GM23338 (cell line): ENCODE results near the gene SEC22A. TPM values are rescaled to one million over a fixed set of nuclear protein-coding genes. Genes with fewer than 3 reads are reported as not detected.
"Not testable (repeated sequence)": the region's sequence is repeated elsewhere in the genome, so short reads cannot be mapped to it uniquely, and the experiment has no call there.

Experiments
- ATAC-seq: fragments of 200-7000 bp; cut with Tn5 transposase; 3 replicates; pipeline ENCODE4 v1.9.1; 2020
- DNase-seq: peaks from one replicate; pipeline ENCODE4 v3.0.0-alpha.2; 2015; ENCODE audit warnings: low spot score
- H2AFZ ChIP-seq: fragments of 200-600 bp; sonication (generic); 2 replicates; pipeline ENCODE4 v1.8.0; 2016; ENCODE audit warnings: antibody characterized with exemption, mild to moderate bottlenecking, moderate library complexity
- H3F3A ChIP-seq: fragments of 200-600 bp; sonication (generic); replicated peaks from 2 replicates; pipeline ENCODE4 v1.8.0; 2017; ENCODE audit warnings: antibody characterized with exemption, mixed run types, low read depth
- H3K27ac ChIP-seq: fragments of 200-600 bp; sonication (generic); 2 replicates; pipeline ENCODE4 v1.6.1; 2016; ENCODE audit warnings: low read depth
- H3K27me3 ChIP-seq: fragments of 200-600 bp; sonication (generic); 2 replicates; pipeline ENCODE4 v1.8.0; 2016; ENCODE audit warnings: mild to moderate bottlenecking, mixed run types, moderate library complexity; ENCODE audit not compliant: insufficient read depth
- H3K36me3 ChIP-seq: fragments of 200-600 bp; sonication (generic); 2 replicates; pipeline ENCODE4 v1.8.0; 2016; ENCODE audit warnings: mild to moderate bottlenecking; ENCODE audit not compliant: insufficient read depth
- H3K4me1 ChIP-seq: fragments of 200-600 bp; sonication (generic); 2 replicates; pipeline ENCODE4 v1.8.0; 2016; ENCODE audit warnings: mild to moderate bottlenecking, moderate library complexity; ENCODE audit not compliant: insufficient read depth
- H3K4me2 ChIP-seq: fragments of 200-600 bp; sonication (generic); 2 replicates; pipeline ENCODE4 v1.7.1; 2017; ENCODE audit warnings: mixed run types
- H3K4me3 ChIP-seq: fragments of 200-600 bp; sonication (generic); 2 replicates; pipeline ENCODE4 v1.6.1; 2016; ENCODE audit warnings: mixed run types
- H3K79me2 ChIP-seq: fragments of 200-600 bp; sonication (generic); replicated peaks from 2 replicates; pipeline ENCODE4 v1.8.0; 2017; ENCODE audit warnings: mild to moderate bottlenecking; ENCODE audit not compliant: insufficient read depth
- H3K9me2 ChIP-seq: fragments of 200-600 bp; sonication (generic); 2 replicates; pipeline ENCODE4 v1.8.0; 2017; ENCODE audit not compliant: insufficient read depth
- H4K20me1 ChIP-seq: fragments of 200-600 bp; sonication (generic); replicated peaks from 2 replicates; pipeline ENCODE4 v1.8.0; 2017; ENCODE audit warnings: mild to moderate bottlenecking; ENCODE audit not compliant: insufficient read depth
- H3K27ac Mint-ChIP-seq: 2 replicates; pipeline ENCODE4 v1.8.0; 2020; ENCODE audit warnings: inconsistent platforms, mild to moderate bottlenecking, moderate library complexity, mixed read lengths
- H3K27me3 Mint-ChIP-seq: 3 replicates; pipeline ENCODE4 v1.8.0; 2022; ENCODE audit warnings: low read depth, mild to moderate bottlenecking, moderate library complexity, mixed read lengths, inconsistent platforms; ENCODE audit not compliant: insufficient read depth, poor library complexity
- H3K36me3 Mint-ChIP-seq: 3 replicates; pipeline ENCODE4 v1.8.0; 2021; ENCODE audit warnings: low read depth, mild to moderate bottlenecking, inconsistent platforms, moderate library complexity, mixed read lengths
- H3K4me1 Mint-ChIP-seq: 3 replicates; pipeline ENCODE4 v1.8.0; 2020; ENCODE audit warnings: mild to moderate bottlenecking, inconsistent platforms, mixed read lengths
- H3K4me3 Mint-ChIP-seq: 3 replicates; pipeline ENCODE4 v1.8.0; 2021; ENCODE audit warnings: moderate library complexity, mild to moderate bottlenecking, inconsistent platforms, mixed read lengths
- H3K9me3 Mint-ChIP-seq: 3 replicates; pipeline ENCODE4 v1.8.0; 2020; ENCODE audit warnings: moderate library complexity, mild to moderate bottlenecking, inconsistent platforms, mixed read lengths
- CREB1 ChIP-seq: fragments of 250-450 bp; sonication (Bioruptor Pico); IDR thresholded peaks from 2 replicates; pipeline ENCODE4 v1.5.0; 2020; ENCODE audit warnings: low read depth, mild to moderate bottlenecking, moderate library complexity
- EZH2 ChIP-seq: fragments of 200-600 bp; sonication (generic); IDR thresholded peaks from one replicate; pipeline ENCODE4 v1.8.0; 2017; ENCODE audit warnings: antibody characterized with exemption, mild to moderate bottlenecking, low read depth; ENCODE audit not compliant: unreplicated experiment
- EZH2phosphoT487 ChIP-seq: fragments of 200-600 bp; sonication (generic); IDR thresholded peaks from one replicate; pipeline ENCODE4 v1.8.1; 2018; ENCODE audit warnings: antibody characterized with exemption; ENCODE audit not compliant: unreplicated experiment
- JUNB ChIP-seq: IDR thresholded peaks from one replicate; pipeline ENCODE4 v1.6.1; 2016; ENCODE audit warnings: antibody characterized with exemption; ENCODE audit not compliant: unreplicated experiment
- NANOG ChIP-seq: IDR thresholded peaks from 2 replicates; pipeline ENCODE4 v1.6.1; 2016; ENCODE audit warnings: antibody characterized with exemption, borderline replicate concordance
- POLR2AphosphoS5 ChIP-seq: IDR thresholded peaks from 2 replicates; pipeline ENCODE4 v1.6.1; 2016; ENCODE audit warnings: antibody characterized with exemption, low read depth
- STAT1 ChIP-seq: IDR thresholded peaks from one replicate; pipeline ENCODE4 v1.6.1; 2016; ENCODE audit warnings: antibody characterized with exemption; ENCODE audit not compliant: unreplicated experiment
- ZNF114 ChIP-seq: fragments of 250-450 bp; sonication (Bioruptor Pico); IDR thresholded peaks from 2 replicates; pipeline ENCODE4 v1.5.0; 2020; ENCODE audit warnings: mild to moderate bottlenecking, moderate library complexity
- ZNF331 ChIP-seq: fragments of 250-450 bp; sonication (Bioruptor Pico); IDR thresholded peaks from 2 replicates; pipeline ENCODE4 v1.5.0; 2020; ENCODE audit warnings: low read depth, mild to moderate bottlenecking, moderate library complexity
- polyA plus RNA-seq: library from polyadenylated mRNA; unstranded; fragments of >200 nt; fragmentation: Nextera tagmentation; extraction: Ambion mirVana; gene quantifications from 2 replicates; pipeline ENCODE4 v1.2.1, GENCODE V29; 2016
- total RNA-seq: library from RNA; depleted of rRNA; stranded (reverse); fragments of >200 nt; shearing (Covaris generic); gene quantifications from 2 replicates; pipeline ENCODE4 v1.2.3, GENCODE V29; 2014
- TF ChIP-seq, protein P1 (sequence below): IDR thresholded peaks from one replicate; pipeline ENCODE4 v1.6.1; 2018; ENCODE audit warnings: antibody characterized with exemption; ENCODE audit not compliant: unreplicated experiment
- TF ChIP-seq, protein P2 (sequence below): fragments of 250-450 bp; sonication (Bioruptor Pico); IDR thresholded peaks from 2 replicates; pipeline ENCODE4 v1.5.0; 2020; ENCODE audit warnings: mild to moderate bottlenecking, moderate library complexity
- TF ChIP-seq, protein P3 (sequence below), 2 experiments: fragments of 200-600 bp in 1 of 2; sonication (generic) in 1 of 2; conservative IDR thresholded peaks; 2 replicates each; pipeline versions ENCODE4 v1.5.1 to v1.6.1; 2016 to 2017; ENCODE audit warnings: antibody characterized with exemption in 2 of 2, low read depth in 2 of 2, mild to moderate bottlenecking in 2 of 2, moderate library complexity in 1 of 2

SEC22A gene
- total and polyA plus RNA-seq, 2 experiments from 2014 or later, result 11.2 to 24.1 TPM

DNA sequence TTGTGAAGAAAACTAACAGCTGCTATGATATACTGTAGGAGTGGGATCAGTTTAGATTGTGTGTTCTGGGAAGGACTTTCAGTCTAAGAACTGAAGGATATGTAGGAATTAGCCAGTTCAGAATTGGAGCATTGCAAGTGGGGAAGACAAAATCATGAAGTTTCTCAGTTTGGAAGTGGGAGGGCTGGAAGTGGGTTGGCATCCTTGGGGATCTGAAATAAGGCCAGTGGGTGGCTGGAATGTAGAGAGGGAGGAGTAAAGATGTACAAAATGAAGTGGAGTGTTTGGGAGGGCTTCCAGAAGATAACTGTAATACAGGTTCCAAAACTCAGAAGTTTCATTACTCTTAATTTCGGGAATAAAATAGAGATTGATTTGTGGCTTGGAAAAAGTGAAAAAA lies 17.2 kb downstream of the SEC22A start:
- no peak overlapping the region for H2AFZ ChIP-seq
- TF ChIP-seq ZNF331 (CRISPR knock-in tag), result no peak
- TF ChIP-seq CREB1, result no peak
- TF ChIP-seq JUNB, result no peak
- TF ChIP-seq, protein P1, sequence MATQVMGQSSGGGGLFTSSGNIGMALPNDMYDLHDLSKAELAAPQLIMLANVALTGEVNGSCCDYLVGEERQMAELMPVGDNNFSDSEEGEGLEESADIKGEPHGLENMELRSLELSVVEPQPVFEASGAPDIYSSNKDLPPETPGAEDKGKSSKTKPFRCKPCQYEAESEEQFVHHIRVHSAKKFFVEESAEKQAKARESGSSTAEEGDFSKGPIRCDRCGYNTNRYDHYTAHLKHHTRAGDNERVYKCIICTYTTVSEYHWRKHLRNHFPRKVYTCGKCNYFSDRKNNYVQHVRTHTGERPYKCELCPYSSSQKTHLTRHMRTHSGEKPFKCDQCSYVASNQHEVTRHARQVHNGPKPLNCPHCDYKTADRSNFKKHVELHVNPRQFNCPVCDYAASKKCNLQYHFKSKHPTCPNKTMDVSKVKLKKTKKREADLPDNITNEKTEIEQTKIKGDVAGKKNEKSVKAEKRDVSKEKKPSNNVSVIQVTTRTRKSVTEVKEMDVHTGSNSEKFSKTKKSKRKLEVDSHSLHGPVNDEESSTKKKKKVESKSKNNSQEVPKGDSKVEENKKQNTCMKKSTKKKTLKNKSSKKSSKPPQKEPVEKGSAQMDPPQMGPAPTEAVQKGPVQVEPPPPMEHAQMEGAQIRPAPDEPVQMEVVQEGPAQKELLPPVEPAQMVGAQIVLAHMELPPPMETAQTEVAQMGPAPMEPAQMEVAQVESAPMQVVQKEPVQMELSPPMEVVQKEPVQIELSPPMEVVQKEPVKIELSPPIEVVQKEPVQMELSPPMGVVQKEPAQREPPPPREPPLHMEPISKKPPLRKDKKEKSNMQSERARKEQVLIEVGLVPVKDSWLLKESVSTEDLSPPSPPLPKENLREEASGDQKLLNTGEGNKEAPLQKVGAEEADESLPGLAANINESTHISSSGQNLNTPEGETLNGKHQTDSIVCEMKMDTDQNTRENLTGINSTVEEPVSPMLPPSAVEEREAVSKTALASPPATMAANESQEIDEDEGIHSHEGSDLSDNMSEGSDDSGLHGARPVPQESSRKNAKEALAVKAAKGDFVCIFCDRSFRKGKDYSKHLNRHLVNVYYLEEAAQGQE, result no peak
- TF ChIP-seq, protein P2, sequence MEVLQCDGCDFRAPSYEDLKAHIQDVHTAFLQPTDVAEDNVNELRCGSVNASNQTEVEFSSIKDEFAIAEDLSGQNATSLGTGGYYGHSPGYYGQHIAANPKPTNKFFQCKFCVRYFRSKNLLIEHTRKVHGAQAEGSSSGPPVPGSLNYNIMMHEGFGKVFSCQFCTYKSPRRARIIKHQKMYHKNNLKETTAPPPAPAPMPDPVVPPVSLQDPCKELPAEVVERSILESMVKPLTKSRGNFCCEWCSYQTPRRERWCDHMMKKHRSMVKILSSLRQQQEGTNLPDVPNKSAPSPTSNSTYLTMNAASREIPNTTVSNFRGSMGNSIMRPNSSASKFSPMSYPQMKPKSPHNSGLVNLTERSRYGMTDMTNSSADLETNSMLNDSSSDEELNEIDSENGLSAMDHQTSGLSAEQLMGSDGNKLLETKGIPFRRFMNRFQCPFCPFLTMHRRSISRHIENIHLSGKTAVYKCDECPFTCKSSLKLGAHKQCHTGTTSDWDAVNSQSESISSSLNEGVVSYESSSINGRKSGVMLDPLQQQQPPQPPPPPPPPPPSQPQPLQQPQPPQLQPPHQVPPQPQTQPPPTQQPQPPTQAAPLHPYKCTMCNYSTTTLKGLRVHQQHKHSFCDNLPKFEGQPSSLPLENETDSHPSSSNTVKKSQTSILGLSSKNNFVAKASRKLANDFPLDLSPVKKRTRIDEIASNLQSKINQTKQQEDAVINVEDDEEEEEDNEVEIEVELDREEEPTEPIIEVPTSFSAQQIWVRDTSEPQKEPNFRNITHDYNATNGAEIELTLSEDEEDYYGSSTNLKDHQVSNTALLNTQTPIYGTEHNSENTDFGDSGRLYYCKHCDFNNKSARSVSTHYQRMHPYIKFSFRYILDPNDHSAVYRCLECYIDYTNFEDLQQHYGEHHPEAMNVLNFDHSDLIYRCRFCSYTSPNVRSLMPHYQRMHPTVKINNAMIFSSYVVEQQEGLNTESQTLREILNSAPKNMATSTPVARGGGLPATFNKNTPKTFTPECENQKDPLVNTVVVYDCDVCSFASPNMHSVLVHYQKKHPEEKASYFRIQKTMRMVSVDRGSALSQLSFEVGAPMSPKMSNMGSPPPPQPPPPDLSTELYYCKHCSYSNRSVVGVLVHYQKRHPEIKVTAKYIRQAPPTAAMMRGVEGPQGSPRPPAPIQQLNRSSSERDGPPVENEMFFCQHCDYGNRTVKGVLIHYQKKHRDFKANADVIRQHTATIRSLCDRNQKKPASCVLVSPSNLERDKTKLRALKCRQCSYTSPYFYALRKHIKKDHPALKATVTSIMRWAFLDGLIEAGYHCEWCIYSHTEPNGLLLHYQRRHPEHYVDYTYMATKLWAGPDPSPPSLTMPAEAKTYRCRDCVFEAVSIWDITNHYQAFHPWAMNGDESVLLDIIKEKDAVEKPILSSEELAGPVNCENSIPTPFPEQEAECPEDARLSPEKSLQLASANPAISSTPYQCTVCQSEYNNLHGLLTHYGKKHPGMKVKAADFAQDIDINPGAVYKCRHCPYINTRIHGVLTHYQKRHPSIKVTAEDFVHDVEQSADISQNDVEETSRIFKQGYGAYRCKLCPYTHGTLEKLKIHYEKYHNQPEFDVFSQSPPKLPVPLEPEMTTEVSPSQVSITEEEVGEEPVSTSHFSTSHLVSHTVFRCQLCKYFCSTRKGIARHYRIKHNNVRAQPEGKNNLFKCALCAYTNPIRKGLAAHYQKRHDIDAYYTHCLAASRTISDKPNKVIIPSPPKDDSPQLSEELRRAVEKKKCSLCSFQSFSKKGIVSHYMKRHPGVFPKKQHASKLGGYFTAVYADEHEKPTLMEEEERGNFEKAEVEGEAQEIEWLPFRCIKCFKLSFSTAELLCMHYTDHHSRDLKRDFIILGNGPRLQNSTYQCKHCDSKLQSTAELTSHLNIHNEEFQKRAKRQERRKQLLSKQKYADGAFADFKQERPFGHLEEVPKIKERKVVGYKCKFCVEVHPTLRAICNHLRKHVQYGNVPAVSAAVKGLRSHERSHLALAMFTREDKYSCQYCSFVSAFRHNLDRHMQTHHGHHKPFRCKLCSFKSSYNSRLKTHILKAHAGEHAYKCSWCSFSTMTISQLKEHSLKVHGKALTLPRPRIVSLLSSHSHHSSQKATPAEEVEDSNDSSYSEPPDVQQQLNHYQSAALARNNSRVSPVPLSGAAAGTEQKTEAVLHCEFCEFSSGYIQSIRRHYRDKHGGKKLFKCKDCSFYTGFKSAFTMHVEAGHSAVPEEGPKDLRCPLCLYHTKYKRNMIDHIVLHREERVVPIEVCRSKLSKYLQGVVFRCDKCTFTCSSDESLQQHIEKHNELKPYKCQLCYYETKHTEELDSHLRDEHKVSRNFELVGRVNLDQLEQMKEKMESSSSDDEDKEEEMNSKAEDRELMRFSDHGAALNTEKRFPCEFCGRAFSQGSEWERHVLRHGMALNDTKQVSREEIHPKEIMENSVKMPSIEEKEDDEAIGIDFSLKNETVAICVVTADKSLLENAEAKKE (CRISPR knock-in tag), result no peak
- no peak for TF ChIP-seq EZH2
- no peak for TF ChIP-seq ZNF114 (CRISPR knock-in tag)
- TF ChIP-seq STAT1, result no peak
- TF ChIP-seq POLR2AphosphoS5, result no peak
- TF ChIP-seq, protein P3, sequence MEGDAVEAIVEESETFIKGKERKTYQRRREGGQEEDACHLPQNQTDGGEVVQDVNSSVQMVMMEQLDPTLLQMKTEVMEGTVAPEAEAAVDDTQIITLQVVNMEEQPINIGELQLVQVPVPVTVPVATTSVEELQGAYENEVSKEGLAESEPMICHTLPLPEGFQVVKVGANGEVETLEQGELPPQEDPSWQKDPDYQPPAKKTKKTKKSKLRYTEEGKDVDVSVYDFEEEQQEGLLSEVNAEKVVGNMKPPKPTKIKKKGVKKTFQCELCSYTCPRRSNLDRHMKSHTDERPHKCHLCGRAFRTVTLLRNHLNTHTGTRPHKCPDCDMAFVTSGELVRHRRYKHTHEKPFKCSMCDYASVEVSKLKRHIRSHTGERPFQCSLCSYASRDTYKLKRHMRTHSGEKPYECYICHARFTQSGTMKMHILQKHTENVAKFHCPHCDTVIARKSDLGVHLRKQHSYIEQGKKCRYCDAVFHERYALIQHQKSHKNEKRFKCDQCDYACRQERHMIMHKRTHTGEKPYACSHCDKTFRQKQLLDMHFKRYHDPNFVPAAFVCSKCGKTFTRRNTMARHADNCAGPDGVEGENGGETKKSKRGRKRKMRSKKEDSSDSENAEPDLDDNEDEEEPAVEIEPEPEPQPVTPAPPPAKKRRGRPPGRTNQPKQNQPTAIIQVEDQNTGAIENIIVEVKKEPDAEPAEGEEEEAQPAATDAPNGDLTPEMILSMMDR (conservative IDR thresholded peaks at IDR 0.05; ENCODE audit: low read depth in 2 of 2), result no peak
- TF ChIP-seq NANOG, result no peak
- no peak for TF ChIP-seq EZH2phosphoT487
- no peaks in the 10 kb centered on the region for H3K79me2 ChIP-seq
- Mint-ChIP-seq H3K4me1 (peaks cover 4% of the 10 kb centered on the region; the same call in 1 of the 3 replicates), H3K27me3 (no peaks in the 10 kb centered on the region), H3K27ac (no peak overlapping the region), H3K9me3 (no peaks in the 10 kb centered on the region), H3K4me3 (no peak overlapping the region), H3K36me3 (no peaks in the 10 kb centered on the region)
- H3F3A ChIP-seq, result no peaks in the 10 kb centered on the region
- no peaks in the 10 kb centered on the region for H3K9me2 ChIP-seq
- H4K20me1 ChIP-seq, result no peaks in the 10 kb centered on the region
- no peak for DNase-seq
- H3K4me1 ChIP-seq, result no peaks in the 10 kb centered on the region
- no peak overlapping the region for H3K4me2 ChIP-seq
- H3K36me3 ChIP-seq, result no peaks in the 10 kb centered on the region
- H3K27me3 ChIP-seq, result no peaks in the 10 kb centered on the region
- ATAC-seq, result no peak
- H3K4me3 ChIP-seq, result no peak overlapping the region
- no peak overlapping the region for H3K27ac ChIP-seq

DNA sequence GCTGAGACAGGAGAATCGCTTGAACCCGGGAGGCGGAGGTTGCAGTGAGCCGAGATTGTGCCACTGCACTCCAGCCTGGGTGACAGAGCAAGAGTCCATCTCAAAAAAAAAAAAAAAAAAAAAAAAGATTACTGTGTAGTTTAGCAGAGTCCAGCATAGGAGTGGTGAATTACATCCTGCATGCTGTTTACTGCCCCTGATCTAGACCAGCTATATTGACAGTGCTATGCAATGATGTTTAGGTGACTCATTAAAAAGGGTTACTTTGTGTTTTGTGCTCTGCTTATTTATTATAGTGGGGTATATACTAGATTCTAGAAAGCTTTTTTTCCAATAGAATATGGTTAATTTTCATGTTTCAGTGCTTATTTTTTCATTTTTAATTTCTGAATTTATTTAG lies 19.6 kb downstream of the SEC22A start:
- not testable (repeated sequence) for H3K79me2 ChIP-seq, H2AFZ ChIP-seq, H3F3A ChIP-seq, H3K4me2 ChIP-seq, H3K9me2 ChIP-seq, H3K9me3 Mint-ChIP-seq, H4K20me1 ChIP-seq, DNase-seq, H3K4me1 ChIP-seq, H3K4me3 Mint-ChIP-seq, H3K27ac ChIP-seq, H3K27me3 Mint-ChIP-seq, H3K27me3 ChIP-seq, H3K4me3 ChIP-seq, H3K36me3 Mint-ChIP-seq, ATAC-seq, H3K27ac Mint-ChIP-seq, H3K36me3 ChIP-seq, H3K4me1 Mint-ChIP-seq
